NCI-H526 (cell line): ENCODE results near the gene KLHDC7B.

Experiments
- DNase-seq, 2 experiments: peaks; one replicate each; lab custom pipeline; 2025; lab: John Stamatoyannopoulos, UW

The KLHDC7B gene

GRCh38 chr22:50545522-50546325, at the start of gene KLHDC7B:
Gene KLHDC7B, plus strand, starts transcription at chr22:50545899. Its CDS starts 345 bp downstream, at chr22:50546244.
- DNase-seq = no peak

DNA sequence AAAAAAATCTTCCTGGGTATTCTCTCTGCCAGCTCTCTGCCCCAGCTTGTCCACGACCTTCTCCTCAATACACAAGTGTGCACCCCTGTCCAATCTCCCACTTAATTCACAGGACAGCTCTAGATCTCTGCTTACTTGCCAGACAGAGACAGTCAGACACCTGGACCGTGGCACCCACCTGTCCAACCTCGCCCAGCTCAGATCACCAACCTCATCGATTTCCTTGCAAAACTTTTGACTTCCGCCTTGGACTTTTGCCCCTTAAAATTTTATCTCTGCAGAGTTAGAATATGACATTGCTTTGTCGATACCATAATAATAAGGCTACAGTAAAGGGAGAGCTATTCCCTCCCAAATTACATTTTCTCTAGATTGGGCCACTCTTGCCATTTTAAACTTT, 48.6 kb upstream of the KLHDC7B start:
- no peak for DNase-seq

DNA sequence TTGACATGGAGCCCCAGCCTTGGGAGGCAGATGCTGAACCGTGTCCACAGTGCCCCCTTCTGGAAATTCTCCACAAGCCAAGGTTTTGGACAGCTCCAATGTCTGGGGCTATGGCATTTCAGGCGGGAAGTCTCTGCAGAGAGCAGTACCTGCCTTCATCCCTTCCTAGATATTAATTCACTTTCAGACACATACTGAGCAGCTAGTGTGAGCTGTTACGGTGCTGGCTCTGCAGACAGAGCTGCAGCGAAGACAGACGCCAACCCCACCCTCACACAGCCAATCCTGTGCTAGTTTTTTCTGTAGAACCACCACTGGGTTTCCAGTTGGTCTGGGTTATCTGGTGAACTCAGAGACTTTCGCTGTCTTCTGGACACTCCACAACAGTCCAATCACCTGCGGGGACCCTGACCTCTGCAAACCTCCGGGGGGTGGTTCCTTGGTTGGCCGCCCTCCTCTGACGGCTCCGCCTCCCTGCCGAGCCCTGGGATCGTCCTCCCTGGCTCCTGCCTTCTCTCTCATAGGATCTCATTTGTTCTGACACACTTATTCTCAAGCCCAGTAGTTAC, 47.3 kb upstream of the KLHDC7B start:
- DNase-seq = peak; percentile 69 to 88

- DNase-seq = no peak
These were observed 45.2 kb upstream of the KLHDC7B start for GRCh38 chr22:50500452-50500851.

DNA sequence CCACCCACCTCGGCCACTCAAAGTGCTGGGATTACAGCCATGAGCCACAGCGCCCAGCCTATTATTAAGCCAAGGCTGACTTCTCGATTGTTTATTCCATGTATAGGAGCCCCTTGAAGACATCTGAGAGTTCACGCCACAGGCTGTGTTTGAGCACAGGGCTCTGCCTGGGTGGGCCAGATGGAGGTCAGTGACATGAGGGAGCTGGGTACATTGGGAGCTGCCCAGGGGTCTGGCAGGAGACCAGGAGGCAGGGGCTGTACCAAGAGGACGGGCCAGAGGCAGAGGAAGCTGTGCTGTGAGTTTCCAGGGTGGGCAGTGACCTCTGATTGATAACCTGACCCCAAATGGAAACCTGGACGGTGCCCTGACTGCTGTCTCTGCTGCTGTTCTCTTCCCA, 43.6 kb upstream of the KLHDC7B start:
- DNase-seq = no peak

DNA sequence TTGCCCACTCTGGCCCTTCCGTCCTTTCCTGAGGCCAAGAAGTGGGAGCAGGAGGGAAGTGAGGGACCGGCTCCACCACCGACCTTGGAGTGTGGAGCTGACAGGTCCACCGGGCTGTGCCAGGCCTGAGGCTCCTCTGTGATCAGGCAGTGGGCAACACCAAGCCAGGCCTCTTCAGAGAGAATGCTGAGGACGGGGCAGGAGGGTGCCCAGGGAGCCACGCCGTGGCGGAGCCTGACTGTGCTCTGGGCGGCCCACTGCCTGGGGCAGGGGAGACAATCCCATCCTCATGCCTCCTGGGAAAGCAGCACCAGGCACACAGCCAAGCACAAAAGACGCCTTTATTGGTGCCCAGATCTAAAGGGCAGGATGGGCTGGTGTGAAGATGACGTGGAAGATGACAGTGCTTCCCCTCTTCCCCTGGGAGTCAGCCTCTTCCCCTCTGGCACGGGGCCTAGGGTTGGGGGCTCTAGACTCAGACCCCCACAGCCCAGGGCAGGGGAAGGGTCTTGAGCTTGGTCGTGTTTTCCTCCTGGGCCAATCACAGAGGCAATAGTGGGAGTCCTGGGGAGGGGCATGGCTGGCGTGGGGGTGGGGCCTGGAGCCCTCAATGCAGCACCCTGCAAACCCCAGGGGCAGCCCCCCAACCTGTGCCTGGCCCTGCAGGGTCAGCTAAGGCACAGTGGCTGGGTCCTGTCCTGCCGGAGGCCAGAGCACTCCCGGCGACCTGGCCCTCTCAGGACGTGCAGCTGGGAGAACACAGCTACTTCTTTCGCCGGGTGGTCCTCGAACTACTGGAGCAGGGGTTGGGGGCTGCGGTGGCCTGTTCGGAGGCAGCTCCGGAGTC, 42.8 kb upstream of the KLHDC7B start:
- no peak for DNase-seq

GRCh38 chr22:50503475-50504145, 42.1 kb upstream of the KLHDC7B start:
- no peak for DNase-seq

DNA sequence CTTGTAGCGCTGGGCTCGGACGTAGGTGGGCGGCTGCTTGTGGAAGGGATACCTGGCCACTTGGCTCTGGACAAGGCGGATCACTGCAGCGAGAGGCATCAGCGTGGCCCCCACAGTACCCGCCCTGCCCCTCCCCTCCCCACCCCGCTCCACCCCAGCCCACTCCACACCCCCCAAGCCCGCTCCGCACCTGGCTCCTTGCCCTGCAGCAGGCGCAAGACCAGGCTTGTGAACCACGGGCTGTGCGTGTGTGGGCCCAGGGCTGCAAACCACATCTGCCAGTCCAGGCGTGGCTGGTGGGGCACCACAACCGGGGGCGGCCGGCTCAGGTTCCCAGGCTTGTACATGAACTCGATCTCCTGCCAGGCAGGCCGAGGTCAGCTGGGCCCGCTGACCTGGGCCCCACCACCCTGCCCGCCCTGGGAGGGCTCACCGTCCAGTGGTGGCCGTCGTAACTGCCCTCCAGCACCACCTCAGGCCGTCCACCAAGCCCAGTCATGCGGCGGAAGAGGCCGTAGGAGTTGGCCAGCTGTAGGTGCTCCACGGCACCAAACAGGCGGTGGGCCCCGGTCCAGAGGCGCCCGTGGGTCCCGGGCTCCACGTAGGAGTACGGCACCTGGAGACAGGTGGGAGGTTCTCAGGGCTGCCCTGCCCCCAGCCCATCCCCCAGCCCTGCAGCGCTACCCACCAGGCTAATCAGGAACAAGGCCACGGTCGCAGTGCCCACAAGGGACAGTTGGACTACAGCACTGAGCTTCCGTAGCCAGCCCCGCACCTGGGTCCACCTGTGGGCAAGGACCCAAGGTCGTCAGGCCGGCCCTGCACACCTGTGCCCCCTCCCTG, 41.1 kb upstream of the KLHDC7B start:
- no peak for DNase-seq

- DNase-seq = no peak
These were observed 40.4 kb upstream of the KLHDC7B start for GRCh38 chr22:50505276-50505775.

- DNase-seq = no peak
These were observed 39.7 kb upstream of the KLHDC7B start for GRCh38 chr22:50505776-50506610.

DNA sequence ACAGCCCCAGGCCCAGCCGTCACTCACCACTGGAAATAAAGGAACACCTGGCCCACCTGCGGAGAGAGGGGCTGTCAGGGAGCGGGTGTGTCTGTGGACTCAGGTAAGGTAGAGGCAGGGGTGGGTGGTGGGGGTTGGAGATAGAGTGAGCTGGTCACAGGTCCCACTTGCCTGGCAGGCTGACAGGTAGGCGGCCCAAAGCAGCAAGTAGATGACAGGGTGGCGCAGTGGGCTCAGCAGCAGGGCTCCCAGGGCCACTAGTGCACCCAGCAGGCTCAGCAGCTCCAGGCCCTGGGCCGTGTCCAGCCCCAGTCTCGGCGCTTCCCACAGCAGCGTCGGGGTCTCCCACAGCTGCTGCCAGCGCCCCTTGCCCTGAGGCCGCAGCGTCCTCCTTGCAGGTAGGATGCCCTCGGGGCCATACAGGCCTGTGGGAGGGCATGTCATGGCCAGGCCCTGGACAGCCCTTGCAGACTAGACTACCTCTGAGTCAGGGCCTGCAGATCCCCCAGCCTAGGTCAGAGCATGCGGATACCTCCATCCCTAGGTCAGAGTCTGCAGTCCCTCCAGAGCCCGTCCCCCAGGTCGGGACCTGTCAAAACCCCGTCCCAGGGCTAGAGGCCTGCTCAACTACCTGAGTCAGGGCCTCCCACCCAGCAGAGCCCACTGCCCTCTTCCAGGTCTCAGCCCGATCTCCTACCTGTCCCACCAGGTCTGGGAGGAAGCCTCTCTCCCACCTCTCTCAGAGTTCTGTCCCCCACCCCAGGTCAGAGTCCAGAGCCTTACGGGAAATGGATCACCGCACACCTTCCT, 38.9 kb upstream of the KLHDC7B start:
- DNase-seq = no peak

DNA sequence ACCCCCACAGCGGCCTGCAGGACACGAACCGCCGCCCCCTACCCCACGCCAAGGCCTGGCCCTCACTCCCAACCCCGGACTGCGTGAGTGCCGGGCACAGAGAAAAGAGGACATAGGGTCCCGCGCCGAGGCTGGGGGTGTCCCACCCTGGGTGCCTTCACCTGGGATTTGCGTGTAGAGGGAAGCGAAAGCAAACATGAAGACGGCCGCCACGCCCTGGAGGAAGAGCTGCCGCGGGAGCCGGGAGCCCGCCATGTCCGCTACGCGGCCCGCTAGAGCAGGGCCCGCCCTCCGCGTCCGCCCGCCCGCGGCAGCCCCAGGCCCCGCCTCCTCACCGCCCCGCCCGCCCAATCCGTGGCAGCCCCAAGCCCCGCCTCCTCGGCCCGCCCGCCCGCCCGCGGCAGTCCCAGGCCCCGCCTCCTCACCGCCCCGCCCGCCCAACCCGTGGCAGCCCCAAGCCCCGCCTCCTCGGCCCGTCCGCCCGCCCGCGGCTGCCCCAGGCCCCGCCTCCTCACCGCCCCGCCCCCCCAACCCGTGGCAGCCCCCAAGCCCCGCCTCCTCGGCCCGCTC, 38.2 kb upstream of the KLHDC7B start, which contains the start of gene LMF2:
TSS of gene LMF2 (minus strand) at position 282 of the 570 bp plus-strand sequence. CDS start at position 255, 27 bp downstream.
- DNase-seq = no peak

- DNase-seq = peak; percentile 72 to 96
These were observed 37.5 kb upstream of the KLHDC7B start, which contains the start of gene NCAPH2 for GRCh38 chr22:50507991-50508884. Gene NCAPH2, plus strand, starts transcription at chr22:50508224. Its CDS starts 114 bp downstream, at chr22:50508338.

DNA sequence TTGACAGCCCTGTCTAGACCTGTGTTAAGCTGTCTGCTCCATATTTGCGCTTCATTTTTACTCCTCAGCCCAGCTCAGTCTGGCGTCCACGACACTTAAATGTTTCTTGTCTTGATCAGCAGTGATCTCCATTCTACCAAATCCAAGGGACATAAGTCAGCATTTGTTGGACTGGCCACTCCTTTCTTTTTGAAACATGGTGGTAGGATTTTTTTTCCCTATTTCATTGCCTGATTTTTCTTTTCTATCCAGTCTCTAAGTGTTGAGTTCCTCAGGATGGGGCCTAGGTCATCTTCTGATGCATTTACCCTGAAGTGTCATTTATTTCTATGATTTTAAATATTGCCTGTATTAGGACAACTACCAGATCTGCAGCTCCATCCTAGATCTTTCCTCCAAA, 36.8 kb upstream of the KLHDC7B start:
- no peak for DNase-seq

- no peak for DNase-seq
These were observed 32.5 kb upstream of the KLHDC7B start for GRCh38 chr22:50513175-50513574.

- no peak for DNase-seq
These were observed 29.6 kb upstream of the KLHDC7B start for GRCh38 chr22:50516068-50516467.

DNA sequence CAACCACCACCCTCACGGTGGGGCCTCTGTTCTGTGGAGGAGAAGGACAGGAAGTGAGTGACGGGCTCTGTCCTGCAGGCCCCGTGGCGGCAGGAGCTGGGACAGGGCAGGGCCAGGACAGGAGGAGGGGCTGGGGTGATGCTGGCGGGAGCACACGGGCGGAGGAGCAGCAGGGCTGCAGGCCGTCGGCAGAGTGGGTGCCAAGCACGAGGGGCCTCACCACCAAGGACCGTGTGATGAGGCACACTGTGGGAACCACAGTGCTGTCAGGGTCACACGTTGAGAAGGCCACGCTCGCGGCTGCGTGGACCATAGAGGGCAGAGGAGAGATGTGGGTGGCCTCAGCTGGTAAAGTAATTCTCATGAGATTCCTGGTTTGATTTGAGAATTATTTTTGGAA, 28.8 kb upstream of the KLHDC7B start:
- DNase-seq = no peak
